Activated CD4-positive, alpha-beta T cell treated with anti-CD3 and anti-CD28 coated beads for 4 hours (primary cell): Measurements from ENCODE around the gene PNPLA2.

ENCODE experiments used
- DNase-seq, 2 donors: peaks; one replicate each; pipeline ENCODE4 v3.0.0-alpha.2; 2020

The PNPLA2 gene

GRCh38 chr11:832529-833113, 13.9 kb downstream of the PNPLA2 start, which contains the start of gene CD151:
TSS of gene CD151 (plus strand) at chr11:832952. CDS start at chr11:836070, 3,118 bp downstream.
- DNase-seq = peak in 1 of 2 donors; percentile 46

- DNase-seq = peak in 1 of 2 donors; percentile 36
These were observed 14.5 kb downstream of the PNPLA2 start for GRCh38 chr11:833114-833791.

DNA sequence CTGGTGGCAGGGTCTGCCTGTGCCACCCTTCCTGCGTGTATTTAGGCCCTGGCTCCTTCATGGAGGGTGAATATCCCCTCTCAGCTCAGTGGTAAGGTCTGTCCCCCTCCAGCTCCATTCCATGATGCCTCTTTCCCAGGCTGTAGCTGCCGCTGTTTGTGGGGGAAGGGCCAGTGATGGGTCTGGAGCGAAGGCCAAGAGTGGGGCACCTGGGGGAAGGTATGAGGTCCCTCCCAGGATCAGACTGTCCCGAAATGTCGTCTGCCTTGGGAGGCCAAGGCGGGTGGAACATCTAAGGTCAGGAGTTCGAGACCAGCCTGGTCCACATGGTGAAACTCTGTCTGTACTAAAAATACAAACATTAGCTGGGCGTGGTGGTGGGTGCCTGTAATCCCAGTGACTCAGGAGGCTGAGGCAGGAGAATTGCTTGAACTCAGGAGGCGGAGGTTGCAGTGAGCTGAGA, 15.2 kb downstream of the PNPLA2 start:
- DNase-seq = no peak

DNA sequence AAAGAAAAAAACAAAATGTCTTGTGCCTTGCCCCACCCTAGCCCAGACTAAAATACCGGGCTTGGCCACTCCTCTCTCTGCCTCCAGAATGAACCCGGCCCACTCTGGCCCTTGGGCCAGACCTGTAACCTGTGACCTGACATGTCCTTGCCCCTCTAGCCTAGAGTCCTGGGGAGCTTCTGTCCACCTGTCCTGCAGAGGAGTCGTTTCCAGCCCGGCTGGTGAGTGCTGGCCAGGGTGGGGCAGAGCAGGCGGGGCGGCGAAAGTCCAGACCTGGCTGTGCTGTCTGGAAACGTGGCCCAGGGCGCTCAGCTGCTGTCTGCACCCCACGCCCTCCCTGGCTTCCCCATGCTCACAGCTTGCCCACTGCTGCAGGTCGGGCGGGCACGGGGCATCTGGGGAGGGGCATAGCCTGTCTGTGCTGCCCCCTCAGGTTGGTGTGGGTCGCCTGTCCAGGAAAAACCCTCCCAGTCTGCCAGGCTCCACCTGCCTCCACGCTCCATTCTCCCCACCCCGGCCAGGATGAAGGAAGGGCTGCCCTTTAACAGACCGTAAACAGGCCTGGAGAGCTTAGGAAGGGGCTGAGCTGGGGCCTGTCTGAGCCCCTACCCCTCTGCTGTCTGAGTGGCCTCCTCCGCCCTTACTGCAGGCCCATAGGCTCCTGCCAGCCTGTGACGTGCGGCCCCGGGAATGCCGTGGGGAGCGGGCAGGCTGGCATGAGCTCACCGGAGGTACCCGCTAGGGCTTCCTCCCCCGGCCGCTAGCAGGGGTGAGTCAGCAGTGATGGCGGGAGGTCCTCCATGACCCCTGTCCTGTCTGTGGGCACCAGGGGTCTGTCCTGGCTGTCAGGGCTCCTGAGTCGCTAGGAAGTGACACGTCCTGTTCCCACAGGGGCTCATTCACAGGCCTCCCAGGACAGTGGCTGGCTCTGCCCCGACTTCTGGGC, 15.9 kb downstream of the PNPLA2 start:
- no peak for DNase-seq

- no peak for DNase-seq
These were observed 17.6 kb downstream of the PNPLA2 start for GRCh38 chr11:836274-836673.

DNA sequence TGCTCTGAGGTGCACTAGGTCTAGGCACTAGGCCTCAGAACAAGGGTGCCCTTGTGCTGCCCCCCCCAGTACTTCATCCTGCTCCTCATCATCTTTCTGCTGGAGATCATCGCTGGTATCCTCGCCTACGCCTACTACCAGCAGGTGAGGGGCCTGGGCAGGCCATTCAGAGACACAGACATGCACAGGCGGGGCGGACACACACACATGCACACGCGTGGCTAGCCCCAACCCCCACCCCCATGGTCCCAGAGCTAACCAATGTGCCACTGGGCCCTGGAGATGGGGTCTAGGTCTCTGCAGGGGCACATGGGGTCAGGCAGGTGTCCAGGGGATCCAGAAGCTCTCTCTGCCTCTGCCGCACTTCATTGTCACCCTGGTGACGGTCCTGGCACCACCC, 18.0 kb downstream of the PNPLA2 start:
- no peak for DNase-seq

DNA sequence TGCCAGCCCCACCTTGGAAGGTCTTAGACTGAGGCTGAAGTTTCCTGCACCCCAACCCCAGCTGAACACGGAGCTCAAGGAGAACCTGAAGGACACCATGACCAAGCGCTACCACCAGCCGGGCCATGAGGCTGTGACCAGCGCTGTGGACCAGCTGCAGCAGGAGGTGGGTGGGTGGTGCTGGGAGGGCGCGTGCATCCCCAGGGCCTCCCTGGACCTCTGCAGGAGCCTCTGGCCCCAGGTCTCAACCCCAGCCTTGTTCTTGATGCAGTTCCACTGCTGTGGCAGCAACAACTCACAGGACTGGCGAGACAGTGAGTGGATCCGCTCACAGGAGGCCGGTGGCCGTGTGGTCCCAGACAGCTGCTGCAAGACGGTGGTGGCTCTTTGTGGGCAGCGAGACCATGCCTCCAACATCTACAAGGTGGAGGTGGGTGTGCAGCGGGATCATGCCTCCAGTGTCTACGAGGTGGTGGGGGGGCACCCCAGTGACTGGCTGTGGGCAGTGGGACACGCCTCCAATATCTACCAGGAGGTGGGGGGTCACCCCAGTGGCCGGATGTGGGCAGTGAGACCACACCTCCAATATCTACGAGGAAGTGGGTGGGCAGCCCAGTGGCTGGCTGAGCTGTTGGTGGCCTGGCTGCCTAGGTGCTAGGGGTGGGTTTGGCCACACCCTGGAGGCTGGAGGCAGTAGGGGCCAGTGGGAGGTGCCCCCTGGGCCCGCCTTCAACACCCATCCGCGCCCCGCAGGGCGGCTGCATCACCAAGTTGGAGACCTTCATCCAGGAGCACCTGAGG, 18.7 kb downstream of the PNPLA2 start:
- DNase-seq = no peak

GRCh38 chr11:837990-838307, 19.2 kb downstream of the PNPLA2 start:
- DNase-seq = no peak

GRCh38 chr11:838441-839279, 19.9 kb downstream of the PNPLA2 start:
- DNase-seq = no peak

GRCh38 chr11:839280-839623, 20.5 kb downstream of the PNPLA2 start:
- DNase-seq = no peak

DNA sequence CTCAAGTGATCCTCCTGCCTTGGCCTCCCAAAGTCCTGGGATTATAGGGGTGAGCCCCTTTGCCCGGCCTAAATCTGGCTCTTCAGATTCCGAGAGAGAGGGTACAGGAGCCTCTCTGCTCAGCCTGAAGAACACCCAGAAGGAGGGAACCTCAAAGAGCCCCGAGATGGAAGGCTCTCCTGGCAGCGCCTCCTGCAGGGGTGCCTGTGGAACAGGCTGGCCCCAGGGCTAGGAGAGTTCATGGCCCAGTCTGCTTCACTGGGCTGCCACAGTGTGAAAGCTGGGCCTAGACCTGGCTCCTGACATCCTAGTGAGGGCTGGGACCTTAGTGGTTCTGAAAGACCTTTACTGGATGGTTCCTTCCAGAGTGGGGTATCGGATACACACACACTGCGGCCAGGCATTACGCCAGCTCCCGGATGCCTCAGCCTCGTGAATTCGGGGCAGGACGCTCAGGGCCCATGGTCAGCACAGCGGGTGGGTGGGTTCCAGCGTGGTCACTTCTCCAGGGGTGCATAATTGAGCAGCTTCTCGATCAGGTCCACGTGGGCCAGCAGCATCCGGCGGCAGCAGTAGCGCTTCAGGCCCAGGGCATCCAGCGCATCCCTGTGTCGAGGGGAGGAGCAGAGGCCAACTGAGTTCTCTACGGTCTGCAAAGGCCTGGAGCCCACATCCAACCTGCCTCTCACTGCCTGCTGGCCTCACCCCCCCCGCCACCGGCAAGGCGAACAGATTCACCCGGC, 21.3 kb downstream of the PNPLA2 start:
- DNase-seq = no peak

DNA sequence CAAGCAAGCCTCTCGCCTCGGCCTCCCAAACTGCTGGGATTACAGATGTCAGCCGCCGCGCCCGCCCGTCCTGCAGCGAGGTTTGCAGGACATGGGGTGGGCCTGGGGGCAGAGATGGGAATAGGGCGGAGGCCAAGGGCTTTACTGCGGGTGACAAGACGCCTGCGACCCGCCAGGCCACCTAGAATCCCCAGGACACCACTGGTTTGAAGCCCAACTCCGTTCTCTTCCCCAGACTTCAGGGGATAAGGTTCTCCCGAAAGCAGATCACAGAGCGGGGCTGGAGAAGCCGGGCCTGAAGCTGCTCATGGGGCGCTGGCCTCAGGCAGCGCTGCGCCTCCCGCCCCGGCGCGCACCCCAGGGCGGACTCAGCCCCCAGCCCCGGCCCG, 23.3 kb downstream of the PNPLA2 start:
- DNase-seq = no peak

DNA sequence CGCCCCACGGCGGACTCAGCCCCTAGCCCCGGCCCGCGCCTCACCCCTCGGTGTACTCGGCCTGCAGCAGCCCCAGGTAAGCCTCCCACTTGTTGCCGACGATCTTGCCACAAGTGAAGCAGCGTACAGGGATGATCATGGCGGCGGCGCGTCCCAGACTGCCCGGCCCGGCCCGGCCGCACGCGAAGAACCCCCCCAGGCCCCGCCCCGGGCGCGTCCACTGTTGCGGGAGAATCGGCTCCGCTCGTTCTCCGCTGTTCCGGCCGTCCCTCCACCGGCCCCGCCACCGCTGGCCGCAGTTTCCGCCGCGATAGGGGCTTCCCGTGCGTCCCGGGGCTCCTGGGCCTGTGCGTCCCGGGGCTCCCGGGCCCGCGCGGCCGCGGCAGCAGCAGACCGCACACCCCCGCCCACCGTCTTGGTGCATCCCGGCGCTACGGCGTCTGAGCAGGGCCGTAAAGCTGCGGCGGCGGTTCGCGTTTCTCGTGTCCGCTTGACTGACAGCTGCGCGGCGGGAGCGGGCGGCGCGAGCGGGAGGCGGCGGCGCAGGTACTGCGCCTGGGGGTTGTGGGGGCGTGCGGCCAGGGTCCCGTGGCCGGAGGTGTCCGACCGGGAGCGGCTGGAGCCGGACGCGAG, 23.8 kb downstream of the PNPLA2 start, which contains the start of the genes POLR2L and TSPAN4:
POLR2L (minus strand) TSS at position 160 of the 633 bp plus-strand sequence; CDS start at position 139, 21 bp downstream.
TSPAN4 (plus strand) TSS at position 483 of the 633 bp plus-strand sequence. CDS start 7,453 bp downstream, outside the sequence.
- peak; percentile 87 to 88 for DNase-seq

GRCh38 chr11:843086-843734, 24.5 kb downstream of the PNPLA2 start:
- no peak for DNase-seq

DNA sequence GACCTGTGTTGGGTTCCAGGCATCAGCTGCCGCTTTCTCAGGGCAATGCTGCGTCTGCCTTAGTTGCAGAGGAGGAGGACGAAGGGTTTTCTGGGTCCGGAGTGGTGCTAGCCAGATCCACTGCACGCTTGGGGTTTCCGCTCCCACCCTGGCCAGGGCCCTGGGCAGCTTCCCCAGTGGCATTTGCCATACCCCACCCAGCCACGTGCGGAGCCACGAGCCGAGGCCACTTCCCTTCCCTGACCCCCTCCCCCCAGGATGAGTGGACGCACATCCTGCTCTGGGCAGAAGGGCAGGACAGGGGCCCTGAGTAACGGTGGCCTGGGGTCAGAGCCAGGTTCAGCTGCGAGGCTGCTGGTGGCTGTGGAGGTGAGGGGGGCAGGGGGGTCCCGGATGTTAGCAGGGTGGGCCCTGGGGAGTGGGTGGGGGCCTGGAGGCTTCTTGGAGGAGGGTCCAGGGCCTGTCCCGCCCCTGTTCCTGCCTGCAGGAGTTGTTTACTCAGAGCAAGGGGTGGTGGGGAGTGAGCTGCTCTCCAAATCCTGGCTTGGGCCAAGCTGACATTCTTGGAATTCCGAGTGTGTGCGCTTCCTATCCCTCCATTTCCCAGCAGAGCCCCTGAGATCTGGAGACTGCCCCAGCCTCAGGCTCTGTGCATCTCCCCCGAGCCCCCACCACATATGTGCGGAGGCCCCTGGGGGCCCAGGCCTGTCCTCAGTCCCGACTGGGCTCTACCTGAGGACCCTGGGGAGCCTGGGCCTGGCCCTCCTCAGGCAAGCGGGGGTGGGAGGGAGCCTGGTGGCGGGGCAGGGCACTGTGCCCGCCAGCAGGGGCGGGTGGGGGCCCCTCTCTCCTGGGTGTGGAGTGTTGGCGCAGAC, 25.3 kb downstream of the PNPLA2 start:
- DNase-seq = no peak

DNA sequence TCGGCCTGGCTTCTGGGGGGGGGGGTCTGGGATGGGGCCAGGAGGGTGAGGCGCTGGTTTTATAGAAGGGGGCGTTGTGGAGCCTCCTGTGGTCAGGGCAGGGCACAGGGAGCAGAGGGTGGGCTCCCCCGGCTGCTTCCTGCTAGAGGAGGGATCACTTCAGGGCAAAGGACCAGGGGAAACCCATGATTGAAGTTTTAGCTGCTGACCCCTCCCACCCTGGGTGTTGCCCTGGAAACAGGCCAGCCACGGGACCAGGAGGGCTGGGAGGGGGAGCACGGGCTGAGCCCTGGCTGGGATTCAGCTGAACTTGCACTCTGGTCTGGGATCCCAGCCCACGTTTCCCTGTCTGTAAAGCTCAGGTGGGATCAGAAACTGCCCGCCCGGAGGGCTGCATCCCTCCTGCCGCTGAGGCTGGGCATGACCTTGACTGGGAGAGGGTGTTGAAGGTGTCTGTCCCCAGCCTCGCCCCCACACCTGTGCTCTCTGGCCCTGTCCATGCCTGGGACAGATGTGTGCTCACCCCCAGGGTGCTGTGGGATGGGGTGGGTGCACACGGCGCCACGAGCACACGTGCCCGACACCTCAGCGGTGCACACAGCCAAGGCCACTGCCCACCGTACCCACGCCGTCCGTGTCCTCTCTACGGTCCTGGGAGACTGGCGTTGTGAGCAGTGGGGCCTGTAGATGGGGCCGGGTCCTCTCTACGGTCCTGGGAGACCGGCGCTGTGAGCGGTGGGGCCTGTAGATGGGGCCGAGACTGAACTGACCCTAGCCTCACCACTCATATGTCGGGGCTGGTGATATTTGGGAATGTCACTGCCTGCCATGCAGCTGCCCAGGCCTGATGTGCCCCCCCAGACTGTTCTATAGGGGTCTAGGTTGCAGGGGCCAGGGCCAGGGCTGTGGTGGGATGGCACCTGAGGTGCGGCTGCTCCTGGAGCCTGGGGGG, 26.3 kb downstream of the PNPLA2 start:
- DNase-seq = no peak

DNA sequence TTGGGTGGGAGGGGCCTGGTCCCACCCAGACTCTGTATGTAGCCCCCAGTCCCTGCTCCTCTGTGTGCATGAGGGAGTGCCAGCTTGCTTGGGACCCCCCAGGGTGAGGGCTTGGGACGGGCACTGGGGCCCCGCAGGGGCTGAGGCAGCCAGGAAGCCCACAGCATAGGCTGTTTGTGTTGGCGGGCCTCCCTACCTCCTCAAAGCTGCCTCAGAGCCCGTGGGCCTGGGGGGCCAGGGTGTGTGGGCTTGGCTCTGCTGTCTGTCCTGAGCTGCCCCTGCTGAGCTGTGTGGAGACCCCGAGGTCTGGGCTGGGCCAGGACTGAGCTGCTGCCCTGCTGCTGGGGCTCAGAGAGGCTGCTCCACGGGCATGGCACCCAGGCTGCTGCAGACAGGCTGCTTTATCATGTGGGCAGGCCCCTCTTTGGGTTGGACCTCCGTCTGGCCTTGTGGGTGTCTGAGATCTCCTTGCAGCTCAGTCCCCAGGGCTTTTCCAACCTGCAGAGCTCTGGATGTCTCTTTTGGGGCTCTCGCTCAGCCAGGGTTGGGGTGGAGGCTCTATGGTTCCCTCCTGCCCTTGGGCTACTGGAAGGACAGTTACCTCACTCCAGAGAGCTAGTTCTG, 27.3 kb downstream of the PNPLA2 start:
- no peak for DNase-seq
